ENCODE results near the gene VANGL2. TPM values are rescaled to one million over a fixed set of nuclear protein-coding genes. Genes with fewer than 3 reads are reported as not detected.

Gene VANGL2
- total RNA-seq, 4 donors from 2014 or later: 0.44 to 1.4 (median 0.98) TPM; not detected in 1

DNA sequence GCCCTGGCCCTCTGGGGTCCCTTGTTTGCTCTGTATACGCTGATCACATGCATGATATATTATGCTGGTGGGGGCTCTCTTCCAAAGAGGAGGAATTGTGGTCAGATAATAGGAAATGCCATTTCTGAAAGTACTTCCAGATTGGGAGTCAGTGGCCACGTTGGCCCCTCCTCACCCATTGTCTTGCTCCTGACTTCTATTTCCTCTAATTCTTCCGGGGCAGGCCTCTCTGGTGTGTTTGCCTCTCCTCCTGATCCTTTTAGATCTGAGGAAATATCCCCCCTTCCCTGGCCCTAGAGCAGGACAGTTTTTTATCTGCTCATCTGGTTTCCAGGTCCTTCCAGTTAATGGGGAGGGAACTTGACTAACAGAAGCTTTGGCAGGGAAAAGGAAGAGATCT lies 2.9 kb downstream of the VANGL2 start:
- TF ChIP-seq, protein P1, sequence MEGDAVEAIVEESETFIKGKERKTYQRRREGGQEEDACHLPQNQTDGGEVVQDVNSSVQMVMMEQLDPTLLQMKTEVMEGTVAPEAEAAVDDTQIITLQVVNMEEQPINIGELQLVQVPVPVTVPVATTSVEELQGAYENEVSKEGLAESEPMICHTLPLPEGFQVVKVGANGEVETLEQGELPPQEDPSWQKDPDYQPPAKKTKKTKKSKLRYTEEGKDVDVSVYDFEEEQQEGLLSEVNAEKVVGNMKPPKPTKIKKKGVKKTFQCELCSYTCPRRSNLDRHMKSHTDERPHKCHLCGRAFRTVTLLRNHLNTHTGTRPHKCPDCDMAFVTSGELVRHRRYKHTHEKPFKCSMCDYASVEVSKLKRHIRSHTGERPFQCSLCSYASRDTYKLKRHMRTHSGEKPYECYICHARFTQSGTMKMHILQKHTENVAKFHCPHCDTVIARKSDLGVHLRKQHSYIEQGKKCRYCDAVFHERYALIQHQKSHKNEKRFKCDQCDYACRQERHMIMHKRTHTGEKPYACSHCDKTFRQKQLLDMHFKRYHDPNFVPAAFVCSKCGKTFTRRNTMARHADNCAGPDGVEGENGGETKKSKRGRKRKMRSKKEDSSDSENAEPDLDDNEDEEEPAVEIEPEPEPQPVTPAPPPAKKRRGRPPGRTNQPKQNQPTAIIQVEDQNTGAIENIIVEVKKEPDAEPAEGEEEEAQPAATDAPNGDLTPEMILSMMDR (IDR thresholded peaks at IDR 0.05; ENCODE audit: low read depth): no peak

DNA sequence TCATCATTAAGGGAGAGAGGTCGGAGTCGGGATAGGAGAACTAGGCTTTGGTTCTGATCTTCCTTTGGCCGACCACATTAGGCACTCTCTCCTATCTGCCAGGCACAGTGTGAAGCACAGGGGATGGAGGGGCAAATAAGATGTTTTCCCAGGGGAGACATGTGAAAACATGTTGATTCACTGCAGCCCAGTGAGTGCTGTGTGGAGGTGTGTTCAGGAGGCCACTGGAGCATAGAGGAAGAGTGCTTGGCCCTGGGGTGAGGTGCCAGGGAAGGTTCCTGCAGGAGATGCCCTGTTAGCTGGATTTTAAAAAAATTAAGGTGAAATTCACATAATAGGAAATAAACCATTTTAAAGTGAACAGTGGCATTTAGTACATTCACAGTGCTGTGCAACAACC lies 3.7 kb downstream of the VANGL2 start:
- TF ChIP-seq, protein P1 (IDR thresholded peaks at IDR 0.05; ENCODE audit: low read depth): no peak

DNA sequence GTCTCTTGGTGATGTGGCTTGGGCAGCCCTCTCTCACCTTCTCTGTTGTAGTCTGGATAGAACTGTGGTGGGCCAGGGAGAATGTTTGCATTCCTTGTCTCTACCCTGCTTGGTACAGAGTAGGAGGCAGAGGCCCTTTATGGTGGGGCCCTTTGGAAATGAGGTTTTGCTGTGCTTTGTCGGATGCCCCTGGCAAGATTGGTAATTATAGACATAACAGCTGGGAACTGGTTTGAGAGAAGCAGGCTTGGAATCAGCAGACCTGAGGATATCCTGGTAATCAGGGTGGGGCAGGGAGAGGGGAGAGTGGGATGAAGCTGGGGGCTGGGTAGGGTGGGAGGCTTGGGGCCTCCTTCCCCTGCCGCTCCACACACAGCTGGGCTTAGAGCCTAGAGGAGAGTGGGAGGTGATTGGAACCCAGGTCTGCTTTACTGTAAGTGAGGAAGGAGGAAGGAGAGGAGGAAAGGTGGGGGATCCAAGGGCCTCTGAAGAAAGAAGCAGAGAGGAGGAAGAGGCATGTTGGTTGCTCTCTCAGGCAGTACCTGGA lies 5.0 kb downstream of the VANGL2 start:
- TF ChIP-seq, protein P1 (IDR thresholded peaks at IDR 0.05; ENCODE audit: low read depth): no peak

DNA sequence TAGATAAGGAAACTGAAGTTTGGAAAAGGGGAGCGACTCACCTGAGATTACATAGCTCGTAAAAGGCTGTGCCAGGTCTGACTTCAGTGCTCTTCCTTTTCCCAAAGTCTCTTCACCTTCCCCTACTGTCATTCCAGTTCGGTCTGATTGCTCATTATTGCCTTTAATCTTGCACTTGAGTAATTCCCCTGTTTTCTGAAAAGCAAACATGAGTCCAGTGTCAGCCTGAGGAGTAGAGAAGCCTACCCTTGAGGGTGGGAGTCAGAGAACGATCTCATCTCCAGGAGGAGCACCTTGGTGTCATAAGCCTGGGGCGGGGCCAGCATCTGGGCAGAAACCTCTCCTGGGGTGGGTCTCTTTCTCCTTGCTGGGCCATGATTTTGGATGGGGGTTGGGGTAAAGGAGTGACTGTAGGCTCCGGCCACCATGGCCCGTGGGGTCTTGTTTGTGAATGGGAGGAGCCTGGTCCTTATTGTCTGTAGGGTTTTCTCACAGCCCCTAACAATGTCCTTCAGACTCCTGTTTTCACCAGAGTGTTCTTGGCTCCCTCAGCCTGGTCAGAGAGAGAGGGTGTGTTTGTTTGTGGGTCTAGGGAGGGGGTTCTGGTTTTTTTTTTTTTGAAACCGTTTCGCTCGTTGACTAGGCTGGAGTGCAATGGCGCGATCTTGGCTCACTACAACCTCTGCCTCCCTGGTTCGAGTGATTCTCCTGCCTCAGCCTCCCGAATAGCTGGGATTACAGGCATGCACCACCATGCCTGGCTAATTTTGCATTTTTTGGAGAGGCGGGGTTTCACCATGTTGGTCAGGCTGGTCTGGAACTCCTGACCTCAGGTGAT lies 6.0 kb downstream of the VANGL2 start:
- TF ChIP-seq, protein P1 (IDR thresholded peaks at IDR 0.05; ENCODE audit: low read depth): no peak

DNA sequence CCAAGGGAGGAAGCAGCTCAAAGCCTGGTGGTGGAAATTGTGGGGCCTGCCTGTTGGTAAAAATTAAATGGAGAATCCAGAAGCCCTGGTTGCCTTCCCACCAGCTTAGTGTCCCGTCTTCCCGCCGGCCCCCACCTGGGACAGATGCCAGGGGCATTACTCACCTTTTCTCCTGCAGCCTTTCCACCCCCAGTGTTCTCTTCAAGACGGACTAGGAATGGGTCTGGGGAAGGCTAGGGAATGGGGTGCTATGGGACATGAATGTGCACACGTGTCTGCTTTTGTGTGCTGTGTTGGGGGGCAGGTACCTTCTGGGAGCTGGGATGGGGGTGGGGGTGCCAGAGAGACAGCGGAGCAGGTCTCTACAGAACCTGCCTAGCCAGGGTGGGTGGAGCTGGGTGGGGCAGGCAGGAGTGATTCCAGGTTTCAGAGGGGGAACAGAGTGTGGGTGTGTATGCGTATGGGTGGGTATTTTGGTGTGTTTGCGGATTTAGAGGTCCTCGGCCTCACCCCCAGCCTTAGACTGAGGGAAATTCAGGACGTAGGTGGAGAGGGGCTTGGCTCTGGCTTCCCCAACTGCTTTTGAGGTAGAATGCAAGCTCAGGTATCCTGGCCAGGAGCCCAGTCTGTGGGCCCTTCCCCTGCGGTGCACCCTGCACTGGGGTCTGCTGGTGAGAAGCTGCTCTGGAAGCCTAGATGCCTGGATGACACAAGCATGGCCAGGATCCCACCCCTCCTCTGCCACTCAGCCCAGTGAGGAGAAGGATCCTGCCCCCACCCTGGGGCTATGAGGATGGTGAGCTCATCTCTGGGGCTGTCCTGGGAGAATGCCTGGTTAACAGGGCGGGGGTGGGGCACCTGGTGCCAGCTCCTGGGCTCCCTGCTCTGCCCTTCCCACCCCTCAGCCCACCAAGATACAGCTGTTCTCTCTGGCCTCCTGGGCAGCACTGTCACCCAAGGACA lies 7.8 kb downstream of the VANGL2 start:
- TF ChIP-seq, protein P1 (IDR thresholded peaks at IDR 0.05; ENCODE audit: low read depth): no peak

DNA sequence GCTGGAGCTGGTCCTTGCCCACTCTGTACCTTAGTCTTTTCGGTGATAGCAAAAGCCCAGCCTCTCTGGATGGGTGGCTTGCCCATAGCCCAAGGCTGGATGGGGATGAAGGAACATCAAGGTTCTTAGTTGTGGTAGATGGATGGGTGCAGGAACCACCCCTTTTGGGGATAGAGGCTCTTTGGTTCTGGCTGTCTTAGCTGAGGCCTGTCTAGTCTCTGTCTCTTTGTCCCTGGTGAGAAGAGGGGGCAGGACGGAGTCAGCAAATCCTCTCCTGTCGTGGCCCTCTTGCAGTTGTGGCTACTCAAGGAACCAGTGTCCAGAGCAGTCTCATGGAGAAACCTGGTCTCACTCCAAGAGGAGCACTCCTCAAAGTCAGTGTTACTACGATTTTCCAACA lies 8.5 kb downstream of the VANGL2 start:
- TF ChIP-seq, protein P1 (IDR thresholded peaks at IDR 0.05; ENCODE audit: low read depth): no peak

DNA sequence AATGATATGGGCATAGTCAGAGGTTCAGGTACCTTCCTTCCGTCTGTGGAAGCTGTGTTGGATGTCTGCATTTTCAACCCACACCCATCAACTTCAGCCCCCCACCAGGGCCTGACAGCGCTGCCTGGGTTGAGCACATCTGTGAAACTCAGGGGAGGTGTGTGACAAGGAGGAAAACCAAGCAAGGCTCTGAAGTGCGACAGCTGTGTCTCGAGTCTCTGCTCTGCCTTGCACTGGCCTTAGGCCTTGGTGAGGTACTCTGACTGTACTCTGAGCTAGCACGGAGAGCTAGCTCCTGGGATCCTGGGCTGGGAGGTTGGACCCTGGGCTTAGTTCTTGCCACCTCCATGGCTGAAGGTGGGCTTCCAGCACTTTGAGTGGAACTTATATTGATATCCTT lies 9.1 kb downstream of the VANGL2 start:
- TF ChIP-seq, protein P1 (IDR thresholded peaks at IDR 0.05; ENCODE audit: low read depth): no peak

All from subcutaneous adipose tissue (tissue), 4 donors.